SK-N-SH (cell line): ENCODE results near the gene TAF13. TPM values are rescaled to one million over a fixed set of nuclear protein-coding genes. Genes with fewer than 3 reads are reported as not detected.

Source experiments
- CTCF ChIA-PET: fragments of 300-600, 350-600 bp; formaldehyde crosslinking; extraction: SDS; loops from one replicate; lab custom pipeline; 2021; lab: Yijun Ruan, JAX
- POLR2A ChIA-PET: fragments of 350-600 bp; sonication (Branson Sonifier 250); formaldehyde crosslinking; extraction: SDS; loops from one replicate; lab custom pipeline; 2020; ENCODE audit warnings: antibody characterized with exemption, inconsistent platforms; lab: Yijun Ruan, JAX
- DNase-seq: peaks from one replicate; pipeline ENCODE4 v3.0.0; 2012
- H2AFZ ChIP-seq: fragments of 200-600 bp; sonication (generic); 2 replicates; pipeline ENCODE4 v1.8.1; 2016; ENCODE audit warnings: antibody characterized with exemption, mild to moderate bottlenecking, low read depth
- H3F3A ChIP-seq: fragments of 200-600 bp; sonication (generic); replicated peaks from 2 replicates; pipeline ENCODE3; 2016; ENCODE audit warnings: antibody characterized with exemption, mild to moderate bottlenecking; ENCODE audit not compliant: insufficient read depth
- H3K27ac ChIP-seq, 2 experiments: fragments of 200-500 bp in 1 of 2; fragments of 200-600 bp in 1 of 2; sonication (Bioruptor generic) in 1 of 2; sonication (generic), shearing (Covaris generic) in 1 of 2; 2 replicates each; pipeline versions ENCODE4 v1.5.1 to v1.6.1; 2014 to 2016; ENCODE audit warnings: low read depth in 2 of 2, inconsistent platforms in 1 of 2, low read length in 1 of 2, mild to moderate bottlenecking in 1 of 2, mixed read lengths in 1 of 2
- H3K27me3 ChIP-seq: fragments of 200-600 bp; sonication (generic), shearing (Covaris generic); 2 replicates; pipeline ENCODE4 v1.6.1; 2016; ENCODE audit warnings: mixed run types; ENCODE audit not compliant: insufficient read depth
- H3K36me3 ChIP-seq, 2 experiments: fragments of 200-500 bp in 1 of 2; fragments of 200-600 bp in 1 of 2; sonication (Bioruptor generic) in 1 of 2; sonication (generic) in 1 of 2; replicated peaks in 1 of 2; 2 replicates each; pipeline versions ENCODE3 to v1.5.1; 2014 to 2016; ENCODE audit warnings: low read length in 1 of 2, mild to moderate bottlenecking in 1 of 2; ENCODE audit not compliant: insufficient read depth in 2 of 2, control insufficient read depth in 1 of 2
- H3K4me1 ChIP-seq, 2 experiments: fragments of 200-500 bp in 1 of 2; fragments of 200-600 bp in 1 of 2; sonication (Bioruptor generic) in 1 of 2; sonication (generic), shearing (Covaris generic) in 1 of 2; 2 replicates each; pipeline versions ENCODE4 v1.5.1 to v1.6.1; 2014 to 2016; ENCODE audit warnings: low read depth in 1 of 2, low read length in 1 of 2, mixed run types in 1 of 2; ENCODE audit not compliant: insufficient read depth in 2 of 2, control insufficient read depth in 1 of 2
- H3K4me2 ChIP-seq: fragments of 200-600 bp; sonication (generic), shearing (Covaris generic); 2 replicates; pipeline ENCODE4 v1.6.1; 2017; ENCODE audit warnings: mixed run types
- H3K4me3 ChIP-seq, 2 experiments: fragments of 200-500 bp in 1 of 2; fragments of 200-600 bp in 1 of 2; sonication (Bioruptor generic) in 1 of 2; sonication (generic), shearing (Covaris generic) in 1 of 2; 2 replicates each; pipeline versions ENCODE4 v1.5.1 to v1.8.1; 2014 to 2016; ENCODE audit warnings: low read depth in 2 of 2, inconsistent platforms in 1 of 2, low read length in 1 of 2, mild to moderate bottlenecking in 1 of 2, mixed read lengths in 1 of 2, moderate library complexity in 1 of 2
- H3K79me2 ChIP-seq: fragments of 200-600 bp; sonication (generic); 2 replicates; pipeline ENCODE4 v1.8.1; 2017; ENCODE audit warnings: mild to moderate bottlenecking; ENCODE audit not compliant: insufficient read depth
- H3K9ac ChIP-seq: fragments of 200-600 bp; sonication (generic); 2 replicates; pipeline ENCODE4 v1.6.1; 2017; ENCODE audit warnings: mixed run types
- H3K9me2 ChIP-seq: fragments of 200-600 bp; sonication (generic); 2 replicates; pipeline ENCODE4 v1.6.1; 2017; ENCODE audit warnings: mixed run types
- H3K9me3 ChIP-seq: fragments of 200-600 bp; sonication (generic); 2 replicates; pipeline ENCODE4 v1.6.1; 2017; ENCODE audit warnings: mixed run types, mild to moderate bottlenecking, moderate library complexity
- H4K20me1 ChIP-seq: fragments of 200-600 bp; sonication (generic); 2 replicates; pipeline ENCODE4 v1.6.1; 2017; ENCODE audit warnings: mild to moderate bottlenecking, mixed run types; ENCODE audit not compliant: insufficient read depth
- FOXM1 ChIP-seq: IDR thresholded peaks from 2 replicates; pipeline ENCODE4 v1.4.0; 2012; ENCODE audit warnings: low read depth, mild to moderate bottlenecking
- GABPA ChIP-seq: IDR thresholded peaks from 2 replicates; pipeline ENCODE4 v1.4.0; 2012; ENCODE audit warnings: low read depth, mild to moderate bottlenecking
- JUND ChIP-seq: IDR thresholded peaks from 2 replicates; pipeline ENCODE4 v1.4.0; 2012
- MEF2A ChIP-seq: IDR thresholded peaks from 2 replicates; pipeline ENCODE4 v1.4.0; 2012; ENCODE audit warnings: low read depth, borderline replicate concordance
- MXI1 ChIP-seq: IDR thresholded peaks from 2 replicates; pipeline ENCODE4 v1.6.1; 2012; ENCODE audit warnings: mild to moderate bottlenecking, low read depth, low read length, improper control_type of control experiment
- POLR2AphosphoS5 ChIP-seq: IDR thresholded peaks from 2 replicates; pipeline ENCODE4 v1.6.1; 2012; ENCODE audit warnings: low read depth, low read length
- RAD21 ChIP-seq: IDR thresholded peaks from 2 replicates; pipeline ENCODE4 v1.6.1; 2012; ENCODE audit warnings: mild to moderate bottlenecking, low read length
- RCOR1 ChIP-seq: fragments of 150-350 bp; IDR thresholded peaks from 2 replicates; pipeline ENCODE4 v1.6.1; 2017; ENCODE audit warnings: antibody characterized with exemption, low read length
- RFX5 ChIP-seq: IDR thresholded peaks from 2 replicates; pipeline ENCODE4 v1.6.1; 2012; ENCODE audit warnings: mild to moderate bottlenecking, improper control_type of control experiment, low read length
- RXRA ChIP-seq: IDR thresholded peaks from 2 replicates; pipeline ENCODE4 v1.4.0; 2012; ENCODE audit warnings: low read depth, mild to moderate bottlenecking, borderline replicate concordance
- SIN3A ChIP-seq: IDR thresholded peaks from 2 replicates; pipeline ENCODE4 v1.6.1; 2012; ENCODE audit warnings: low read depth, mild to moderate bottlenecking, low read length, moderate library complexity, borderline replicate concordance
- TAF1 ChIP-seq: IDR thresholded peaks from 2 replicates; pipeline ENCODE4 v1.6.1; 2012; ENCODE audit warnings: low read depth, mild to moderate bottlenecking, low read length, moderate library complexity, borderline replicate concordance
- TEAD4 ChIP-seq: IDR thresholded peaks from 2 replicates; pipeline ENCODE4 v1.4.0; 2012; ENCODE audit warnings: mild to moderate bottlenecking, borderline replicate concordance; ENCODE audit not compliant: insufficient read depth
- YY1 ChIP-seq: IDR thresholded peaks from 2 replicates; pipeline ENCODE4 v1.4.0; 2012; ENCODE audit warnings: low read depth, mild to moderate bottlenecking
- whole genome bisulfite sequencing: methylation state at CpG from one replicate; pipeline ENCODE4 v1.1.6; 2017; ENCODE audit warnings: low lambda C conversion rate; 5-methylcytosine and 5-hydroxymethylcytosine counted together
- polyA plus RNA-seq, 3 experiments: library from polyadenylated mRNA; depleted of rRNA; stranded (reverse); fragments of >200 nt; gene quantifications; 2 replicates each; pipeline ENCODE4 v1.2.3, GENCODE V29; 2012
- TF ChIP-seq, protein P1 (sequence below): IDR thresholded peaks from 2 replicates; pipeline ENCODE4 v1.4.0; 2012; ENCODE audit warnings: low read depth, borderline replicate concordance
- TF ChIP-seq, protein P2 (sequence below): fragments of 150-350 bp; IDR thresholded peaks from 2 replicates; pipeline ENCODE4 v1.6.1; 2016; ENCODE audit warnings: mild to moderate bottlenecking, low read depth, low read length
- TF ChIP-seq, protein P3 (sequence below): IDR thresholded peaks from 2 replicates; pipeline ENCODE4 v1.4.0; 2012; ENCODE audit warnings: low read depth

The TAF13 gene
- polyA plus RNA-seq, 1 of the 3 experiments (the other 2 are of a cell fraction), result 16.0 TPM

DNA sequence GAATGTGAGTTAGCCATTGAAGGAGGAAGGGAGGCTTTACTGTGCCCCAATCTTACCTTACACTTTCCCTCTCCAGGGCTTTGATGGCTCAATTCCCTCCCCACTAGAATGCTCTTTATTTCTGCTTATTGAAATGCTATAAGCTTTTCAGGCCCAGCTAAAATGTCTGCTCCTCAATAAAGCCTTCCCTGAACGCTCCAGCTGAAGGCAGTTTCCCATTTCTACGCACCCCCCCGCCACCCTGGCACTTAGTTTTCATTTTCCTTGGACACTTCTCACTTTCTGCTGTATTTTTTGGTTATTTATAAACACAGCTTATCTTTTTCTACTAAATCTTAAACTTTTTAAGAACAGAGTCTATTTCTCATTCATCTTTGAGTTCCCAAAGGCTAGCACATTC lies 7.7 kb upstream of the TAF13 start:
- Histone ChIP-seq H3K4me3 (no peak overlapping the region), H3K9ac (no peak overlapping the region), H3K79me2 (no peaks in the 10 kb centered on the region), H3K9me3 (no peaks in the 10 kb centered on the region), H3K9me2 (no peaks in the 10 kb centered on the region), H4K20me1 (no peaks in the 10 kb centered on the region), H3K27ac (no peak overlapping the region), H3K4me1 (no peaks in the 10 kb centered on the region; a peak in 1 of 4 replicates), H3K36me3 (no peaks in the 10 kb centered on the region), H3F3A (peaks cover 5% of the 10 kb centered on the region), H2AFZ (no peak overlapping the region), H3K27me3 (no peaks in the 10 kb centered on the region), H3K4me2 (no peak overlapping the region)
- ChIA-PET CTCF (interaction anchor here (1.5 to 4.6 kb wide), 2 partner anchors 16 to 29 kb away, joined by 5 to 17 read pairs; a partner anchor contains a TSS), POLR2A (interaction anchor here (1.6 kb wide), 1 partner anchor 17 kb away, joined by 8 read pairs; no protein-coding TSS in a partner anchor)
- DNase-seq, result no peak
- 88% methylated on average over 3 of the region's 3 CpGs for WGBS
- TF ChIP-seq GABPA, result no peak
- no peak for TF ChIP-seq POLR2AphosphoS5
- TF ChIP-seq MEF2A, result no peak
- TF ChIP-seq, protein P1, sequence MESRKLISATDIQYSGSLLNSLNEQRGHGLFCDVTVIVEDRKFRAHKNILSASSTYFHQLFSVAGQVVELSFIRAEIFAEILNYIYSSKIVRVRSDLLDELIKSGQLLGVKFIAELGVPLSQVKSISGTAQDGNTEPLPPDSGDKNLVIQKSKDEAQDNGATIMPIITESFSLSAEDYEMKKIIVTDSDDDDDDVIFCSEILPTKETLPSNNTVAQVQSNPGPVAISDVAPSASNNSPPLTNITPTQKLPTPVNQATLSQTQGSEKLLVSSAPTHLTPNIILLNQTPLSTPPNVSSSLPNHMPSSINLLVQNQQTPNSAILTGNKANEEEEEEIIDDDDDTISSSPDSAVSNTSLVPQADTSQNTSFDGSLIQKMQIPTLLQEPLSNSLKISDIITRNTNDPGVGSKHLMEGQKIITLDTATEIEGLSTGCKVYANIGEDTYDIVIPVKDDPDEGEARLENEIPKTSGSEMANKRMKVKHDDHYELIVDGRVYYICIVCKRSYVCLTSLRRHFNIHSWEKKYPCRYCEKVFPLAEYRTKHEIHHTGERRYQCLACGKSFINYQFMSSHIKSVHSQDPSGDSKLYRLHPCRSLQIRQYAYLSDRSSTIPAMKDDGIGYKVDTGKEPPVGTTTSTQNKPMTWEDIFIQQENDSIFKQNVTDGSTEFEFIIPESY, result no peak
- no peak for TF ChIP-seq RAD21
- TF ChIP-seq YY1, result no peak
- TF ChIP-seq TEAD4, result no peak
- TF ChIP-seq, protein P2, sequence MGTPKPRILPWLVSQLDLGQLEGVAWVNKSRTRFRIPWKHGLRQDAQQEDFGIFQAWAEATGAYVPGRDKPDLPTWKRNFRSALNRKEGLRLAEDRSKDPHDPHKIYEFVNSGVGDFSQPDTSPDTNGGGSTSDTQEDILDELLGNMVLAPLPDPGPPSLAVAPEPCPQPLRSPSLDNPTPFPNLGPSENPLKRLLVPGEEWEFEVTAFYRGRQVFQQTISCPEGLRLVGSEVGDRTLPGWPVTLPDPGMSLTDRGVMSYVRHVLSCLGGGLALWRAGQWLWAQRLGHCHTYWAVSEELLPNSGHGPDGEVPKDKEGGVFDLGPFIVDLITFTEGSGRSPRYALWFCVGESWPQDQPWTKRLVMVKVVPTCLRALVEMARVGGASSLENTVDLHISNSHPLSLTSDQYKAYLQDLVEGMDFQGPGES, result no peak
- no peak for TF ChIP-seq RXRA
- TF ChIP-seq FOXM1, result no peak
- no peak for TF ChIP-seq RFX5
- no peak for TF ChIP-seq JUND
- no peak for TF ChIP-seq RCOR1
- no peak for TF ChIP-seq MXI1
- TF ChIP-seq, protein P3, sequence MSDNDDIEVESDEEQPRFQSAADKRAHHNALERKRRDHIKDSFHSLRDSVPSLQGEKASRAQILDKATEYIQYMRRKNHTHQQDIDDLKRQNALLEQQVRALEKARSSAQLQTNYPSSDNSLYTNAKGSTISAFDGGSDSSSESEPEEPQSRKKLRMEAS, result no peak
- TF ChIP-seq SIN3A, result no peak
- TF ChIP-seq TAF1, result no peak
- TF ChIP-seq, all 33 proteins: peak for 0
